HUDEP-2 (cell line): Measurements from ENCODE around the gene IL1A.
"Not testable (repeated sequence)": the region's sequence is repeated elsewhere in the genome, so short reads cannot be mapped to it uniquely, and the experiment has no call there.

Experiments
- DNase-seq, 76 experiments: peaks; one replicate each; lab custom pipeline; 2025; ENCODE audit not compliant: unreplicated experiment in 76 of 76; lab: John Stamatoyannopoulos, UW

The IL1A gene

DNA sequence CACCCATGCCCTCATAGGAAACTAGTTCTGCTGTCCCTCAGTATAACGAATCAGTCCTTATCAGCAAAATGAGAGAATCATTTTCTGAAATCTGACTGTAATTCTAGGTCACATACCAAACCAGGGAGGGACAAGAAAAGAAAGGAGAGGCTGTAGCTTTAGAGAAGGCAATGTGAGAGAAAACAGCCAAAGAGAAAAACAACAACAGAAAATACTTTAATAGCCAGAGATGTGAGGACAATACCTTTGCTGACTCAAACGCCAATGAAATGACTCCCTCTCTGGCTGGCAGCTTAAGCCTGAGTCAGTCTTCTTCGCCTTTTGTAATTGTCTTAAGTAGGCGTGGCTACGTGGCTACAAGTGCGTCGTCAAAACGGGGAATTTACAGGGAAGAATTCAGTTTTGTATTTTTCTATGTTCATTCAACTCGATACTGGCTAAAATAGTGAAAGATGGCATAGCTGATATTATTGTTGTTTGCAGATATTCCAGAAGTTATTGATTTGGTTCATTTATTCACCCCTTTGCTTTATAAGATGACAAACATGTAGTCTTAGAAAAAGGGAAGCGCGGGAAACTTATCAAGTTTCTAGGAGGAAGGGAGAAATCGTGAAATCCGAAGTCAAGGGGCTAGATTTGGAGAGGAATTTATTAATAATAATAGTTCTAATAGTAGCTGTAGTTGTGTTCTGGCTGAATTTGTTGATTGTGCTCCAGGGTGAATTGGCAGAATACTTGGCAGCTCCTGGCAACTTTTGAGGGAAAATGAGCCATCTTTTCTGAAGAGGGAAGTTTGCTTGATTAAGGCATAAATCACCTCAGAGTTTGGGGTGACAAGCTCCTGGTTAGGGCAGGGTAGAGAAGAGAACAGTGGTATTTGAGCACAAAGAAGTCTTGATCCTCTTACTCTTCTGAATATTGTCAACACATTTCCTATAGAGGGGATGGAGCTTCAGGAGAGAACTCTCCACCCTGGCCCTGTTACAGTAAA lies at the start of gene IL1A:
IL1A (minus strand) TSS at position 295 of the 991 bp plus-strand sequence. CDS start 723 bp downstream, outside the sequence.
- no peak for DNase-seq

DNA sequence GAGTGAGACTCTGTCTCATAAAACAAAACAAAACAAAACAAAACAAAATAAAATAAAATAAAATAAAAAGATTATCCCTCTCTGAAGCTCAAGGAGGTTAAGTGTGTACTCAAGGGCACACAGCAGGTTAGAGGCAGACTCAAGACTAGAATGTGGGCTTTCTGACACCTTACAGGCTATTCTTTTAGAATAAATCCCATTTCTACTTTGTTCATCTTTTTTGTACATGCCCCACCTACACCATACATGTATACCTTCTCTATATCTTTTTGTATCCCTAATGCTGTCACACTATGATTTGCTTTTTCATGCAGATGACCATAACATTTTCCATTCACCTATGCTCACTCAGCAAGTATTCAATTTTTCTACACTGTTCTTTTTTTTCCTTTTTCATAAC lies 49.7 kb upstream of the IL1A start:
- DNase-seq = no peak

GRCh38 chr2:112833639-112833931 lies 49.3 kb upstream of the IL1A start:
- not testable (repeated sequence) for DNase-seq

GRCh38 chr2:112832841-112833638 lies 48.7 kb upstream of the IL1A start:
- DNase-seq = no peak

- DNase-seq = no peak
Measured at GRCh38 chr2:112831946-112832840, 47.9 kb upstream of the IL1A start.

DNA sequence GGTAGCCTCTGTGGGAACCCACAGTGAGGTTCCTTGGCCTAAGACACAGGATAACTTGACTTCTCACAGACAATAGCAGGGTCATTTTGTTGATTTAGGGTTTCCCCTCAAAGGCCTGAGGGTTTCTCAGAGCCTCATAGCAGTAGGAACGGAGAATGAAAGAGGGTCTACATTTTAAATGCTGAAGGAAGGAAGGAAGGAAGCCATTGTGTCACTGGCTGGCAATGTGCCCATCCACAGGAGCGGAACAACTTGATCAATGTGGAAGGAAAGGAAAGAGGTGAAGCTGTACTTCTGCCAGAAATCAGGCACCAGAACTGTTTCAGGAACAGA lies 47.2 kb upstream of the IL1A start:
- no peak for DNase-seq

GRCh38 chr2:112830682-112831512 lies 46.6 kb upstream of the IL1A start:
- DNase-seq = no peak

- DNase-seq = no peak
Measured at GRCh38 chr2:112829961-112830681, 45.8 kb upstream of the IL1A start.

- DNase-seq = peak in 4 of 76 experiments; percentile 20 to 35 (median 30)
Measured at GRCh38 chr2:112829101-112829960, 45.0 kb upstream of the IL1A start.

GRCh38 chr2:112828251-112828691 lies 44.0 kb upstream of the IL1A start:
- DNase-seq = no peak

GRCh38 chr2:112827604-112828185 lies 43.4 kb upstream of the IL1A start:
- no peak for DNase-seq

DNA sequence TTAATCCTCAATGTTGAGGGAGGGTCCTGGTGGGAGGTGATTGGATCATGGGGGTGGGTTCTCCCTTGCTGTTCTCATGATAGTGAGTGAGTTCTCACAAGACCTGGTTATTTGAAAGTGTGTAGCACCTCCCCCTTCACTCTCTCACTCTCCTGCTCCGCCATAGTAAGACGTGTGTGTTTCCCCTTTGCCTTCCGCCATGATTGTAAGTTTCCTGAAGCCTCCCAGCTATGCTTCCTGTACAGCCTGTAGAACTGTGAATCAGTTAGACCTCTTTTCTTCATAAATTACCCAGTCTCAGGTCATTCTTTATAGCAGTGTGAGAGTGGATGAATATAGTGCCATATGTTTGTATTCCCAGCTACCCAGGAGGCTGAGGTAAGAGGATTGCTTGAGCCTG lies 42.7 kb upstream of the IL1A start:
- DNase-seq = no peak

- DNase-seq = no peak
Measured at GRCh38 chr2:112825706-112826105, 41.4 kb upstream of the IL1A start.

DNA sequence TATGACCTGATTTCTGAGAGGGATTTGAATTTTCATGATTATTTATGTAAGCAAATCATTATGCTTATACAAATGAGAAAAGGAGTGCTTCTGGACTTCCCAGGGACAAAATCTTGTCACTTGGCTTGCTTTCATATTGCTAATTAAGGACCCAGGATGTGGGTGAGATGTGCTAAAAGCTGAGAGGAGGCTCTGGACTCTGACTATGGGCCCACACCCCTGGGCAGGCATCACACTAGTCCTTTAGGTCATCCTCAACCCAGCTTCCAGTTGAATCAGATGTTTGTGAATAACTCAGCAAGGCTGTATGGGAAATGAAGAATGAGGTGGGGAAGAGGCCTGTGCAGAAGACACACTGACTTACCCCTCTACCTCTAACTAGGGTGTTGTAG lies 40.4 kb upstream of the IL1A start:
- DNase-seq = no peak

DNA sequence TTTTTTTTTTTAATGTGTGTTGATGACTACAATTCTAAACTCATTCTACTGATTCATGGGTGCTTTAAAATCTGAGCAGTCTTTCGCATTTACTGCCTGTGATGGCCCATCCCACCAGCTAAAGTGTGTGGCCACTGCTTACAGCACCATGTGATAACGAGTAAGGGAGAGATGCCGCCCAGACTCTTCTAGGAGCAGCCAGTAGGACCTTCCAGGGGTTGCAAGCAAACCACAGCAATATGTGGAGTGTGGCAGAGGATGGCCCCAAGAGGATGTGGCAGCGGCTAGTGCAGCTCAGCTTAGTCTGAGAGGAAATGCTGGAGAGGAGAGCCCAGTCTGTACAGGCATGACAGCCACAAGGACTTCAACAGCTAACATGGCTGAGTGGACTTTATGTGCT lies 37.4 kb upstream of the IL1A start:
- no peak for DNase-seq

- no peak for DNase-seq
Measured at GRCh38 chr2:112821142-112821541, 36.8 kb upstream of the IL1A start.

- no peak for DNase-seq
Measured at GRCh38 chr2:112820343-112820742, 36.0 kb upstream of the IL1A start.

- no peak for DNase-seq
Measured at GRCh38 chr2:112819081-112819480, 34.8 kb upstream of the IL1A start.
